GM19455 (cell line): Measurements from ENCODE around the gene OR2L8.

ENCODE experiments used
- ATAC-seq: cut with Tn5 transposase; IDR thresholded peaks from one replicate; pipeline ENCODE4 v1.9.1; 2021; ENCODE audit not compliant: unreplicated experiment

Gene OR2L8

DNA sequence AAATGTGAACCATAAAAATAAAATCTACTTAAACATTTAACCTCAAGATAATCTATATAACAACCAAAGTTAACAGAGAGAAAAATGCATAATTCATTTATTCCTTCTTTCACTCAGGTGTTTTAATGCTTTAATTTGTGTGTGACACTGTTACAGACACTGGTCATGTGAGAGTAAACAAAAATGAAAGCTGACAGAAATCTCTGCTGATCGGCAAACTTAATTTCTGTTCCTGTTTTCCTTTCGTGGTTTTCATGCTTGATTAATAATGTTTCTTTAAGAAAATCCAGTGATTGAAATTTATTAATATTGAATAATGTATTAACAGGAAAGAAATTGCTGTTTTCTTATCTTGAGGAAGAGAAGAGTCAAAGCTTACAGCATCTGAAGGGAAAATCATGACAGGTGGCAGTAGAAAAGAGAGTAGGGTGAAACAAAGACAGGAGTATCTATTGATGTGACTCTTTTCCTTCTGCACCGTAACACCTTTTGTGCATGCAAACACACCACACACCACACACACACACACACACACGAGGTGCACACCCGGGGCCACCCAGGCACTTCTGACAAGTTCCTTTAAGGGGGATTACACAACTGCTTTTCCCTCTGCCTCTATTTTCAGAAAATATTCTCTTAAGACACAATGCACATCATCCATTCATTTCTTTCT, 18.0 kb downstream of the OR2L8 start:
- ATAC-seq, result peak; percentile 90

DNA sequence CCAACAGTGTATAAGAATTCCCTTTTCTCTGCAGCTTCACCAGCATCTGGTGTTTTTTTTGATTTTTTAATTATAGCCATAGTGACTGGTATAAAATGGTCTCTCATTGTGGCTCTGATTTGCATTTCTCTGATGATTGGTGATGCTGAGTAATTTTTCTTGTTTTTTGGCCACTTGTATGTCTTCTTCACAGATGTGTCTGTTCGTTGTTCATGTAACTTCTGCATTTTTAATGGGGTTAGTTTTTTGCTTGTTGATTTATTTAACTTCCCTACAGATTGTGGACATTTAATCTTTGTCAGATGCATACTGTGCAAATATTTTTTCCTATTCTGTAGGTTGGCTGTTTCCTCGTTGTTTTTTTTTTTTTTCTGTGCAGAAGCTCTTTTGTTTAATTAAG, 44.3 kb downstream of the OR2L8 start:
- ATAC-seq, result no peak

DNA sequence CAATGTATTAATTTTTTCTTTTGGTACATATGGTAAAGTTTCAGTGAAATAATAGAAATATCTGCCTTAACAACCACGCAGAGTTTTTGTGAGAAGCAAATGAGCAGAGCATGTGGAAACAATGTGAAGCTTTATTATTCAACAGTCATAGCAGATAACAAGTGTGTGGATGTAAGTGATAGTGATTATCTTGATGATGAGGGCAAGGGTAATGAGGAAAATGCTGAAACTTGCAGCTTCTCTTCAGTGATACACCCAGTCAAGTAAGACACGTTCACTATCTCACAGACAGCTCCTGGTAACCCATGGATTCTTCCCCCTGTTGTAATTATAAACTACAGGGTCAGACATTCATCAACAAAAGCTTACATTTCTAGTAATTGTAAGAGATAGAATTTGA, 50.2 kb downstream of the OR2L8 start:
- no peak for ATAC-seq
